Measurements from ENCODE around the gene ARPC2. TPM values are rescaled to one million over a fixed set of nuclear protein-coding genes. Genes with fewer than 3 reads are reported as not detected.

ARPC2 gene
- total and polyA plus RNA-seq, 2 of the 13 experiments (the other 11 are each of a cell fraction or from before 2014, with no cell fraction given): 168 to 303 TPM

GRCh38 chr2:218294430-218295022 is 77.5 kb downstream of the ARPC2 start:
- peak overlapping the region; percentile 88 for H3K27ac ChIP-seq (ENCODE audit: extremely low read length, insufficient read depth, low read length)
- H3K9me3 ChIP-seq (ENCODE audit: low read length): no peaks in the 10 kb centered on the region
- H3K79me2 ChIP-seq (ENCODE audit: insufficient read depth, low read length): peaks cover 28% of the 10 kb centered on the region
- FAIRE-seq (no peak), ATAC-seq (no peak), DNase-seq (ENCODE audit: low spot score) (no peak)
- H3K4me1 ChIP-seq (ENCODE audit: insufficient read depth, low read length): peaks cover 81% of the 10 kb centered on the region
- BruUV-seq (replicated peaks): no TSS peak
- H3K27me3 ChIP-seq (ENCODE audit: control insufficient read depth in 1 of 2, insufficient read depth in 2 of 2, low read length in 2 of 2): no peaks in the 10 kb centered on the region; a peak in 1 of 5 replicates
- 86% methylated on average over 5 of the region's 5 CpGs for WGBS (ENCODE audit: low lambda C conversion rate)
- POLR2A ChIA-PET: interaction anchor here (1.0 to 8.5 kb wide), 5 partner anchors 10 to 101 kb away, joined by 3 to 64 read pairs (median 3); no protein-coding TSS in a partner anchor
- intact Hi-C loops (cut with micrococcal nuclease; ENCODE audit: unreplicated experiment) (loop anchor here (5.0 to 10.0 kb wide), 2 partner anchors 173 to 270 kb away; partner anchors contain the start of genes CNOT9 and USP37), in situ Hi-C loops (cut with HindIII; ENCODE audit: extremely low pct_ligation_motif_present, low pct_unique_long_range_greater_than_20kb) (loop anchor here (5.0 kb wide), 1 partner anchor 103 kb away; the partner anchor contains the start of gene CTDSP1)
- H4K20me1 ChIP-seq (ENCODE audit: insufficient read depth, low read length): peaks cover 7% of the 10 kb centered on the region; the same call in 1 of the 2 replicates
- CTCF ChIA-PET (ENCODE audit: low intra/inter-chr PET ratio, low total read pairs): no interaction called here
- H2AFZ ChIP-seq (ENCODE audit: low read length): no peak overlapping the region
- peak overlapping the region; percentile 33; the same call in 1 of the 2 replicates for H3K9ac ChIP-seq (ENCODE audit: insufficient read depth, low read depth, low read length)
- H3K4me2 ChIP-seq (ENCODE audit: low read depth, low read length): no peak overlapping the region
- no peaks in the 10 kb centered on the region for H3K36me3 ChIP-seq (replicated peaks in 1 of 2; ENCODE audit: control insufficient read depth in 1 of 2, insufficient read depth in 2 of 2, low read length in 2 of 2)
- no peak overlapping the region for H3K4me3 ChIP-seq (replicated peaks in 1 of 3; ENCODE audit: insufficient read depth in 1 of 3, low read depth in 2 of 3, low read length in 3 of 3)
- TF ChIP-seq PLSCR1 (CRISPR knock-in tag; IDR thresholded peaks at IDR 0.05; ENCODE audit: borderline replicate concordance) (no peak; the same call in 1 of the 2 replicates), ZNF770 (CRISPR knock-in tag; IDR thresholded peaks at IDR 0.05) (peak; percentile 86), NFKB2 (CRISPR knock-in tag; IDR thresholded peaks at IDR 0.05; ENCODE audit: borderline replicate concordance) (no peak), ZNF614 (CRISPR knock-in tag; IDR thresholded peaks at IDR 0.05; ENCODE audit: borderline replicate concordance) (no peak), SIN3A (IDR thresholded peaks at IDR 0.05; ENCODE audit: borderline replicate concordance, low read depth, low read length) (no peak), FOXP4 (CRISPR knock-in tag; IDR thresholded peaks at IDR 0.05) (no peak), MTA3 (CRISPR knock-in tag; IDR thresholded peaks at IDR 0.05) (no peak), ZNF740 (CRISPR knock-in tag; IDR thresholded peaks at IDR 0.05) (peak; percentile 56; the same call in 1 of the 2 replicates), HDAC2 (CRISPR knock-in tag; IDR thresholded peaks at IDR 0.05) (no peak), RERE (CRISPR knock-in tag; IDR thresholded peaks at IDR 0.05; ENCODE audit: low read depth) (no peak), ZNF720 (CRISPR knock-in tag; IDR thresholded peaks at IDR 0.05) (no peak), ZNF660 (CRISPR knock-in tag; IDR thresholded peaks at IDR 0.05; ENCODE audit: borderline replicate concordance, low read depth) (no peak)
